GM18505 (cell line): ENCODE data around the gene PTGIR.

Source experiments
- ATAC-seq: cut with Tn5 transposase; IDR thresholded peaks from one replicate; pipeline ENCODE4 v1.9.1; 2021; ENCODE audit not compliant: unreplicated experiment
- POLR2A ChIP-seq: IDR thresholded peaks from 4 replicates; pipeline ENCODE4 v1.6.1; 2011; ENCODE audit warnings: borderline replicate concordance; ENCODE audit not compliant: insufficient read depth, insufficient read length; ENCODE audit errors: extremely low read depth

Gene PTGIR

DNA sequence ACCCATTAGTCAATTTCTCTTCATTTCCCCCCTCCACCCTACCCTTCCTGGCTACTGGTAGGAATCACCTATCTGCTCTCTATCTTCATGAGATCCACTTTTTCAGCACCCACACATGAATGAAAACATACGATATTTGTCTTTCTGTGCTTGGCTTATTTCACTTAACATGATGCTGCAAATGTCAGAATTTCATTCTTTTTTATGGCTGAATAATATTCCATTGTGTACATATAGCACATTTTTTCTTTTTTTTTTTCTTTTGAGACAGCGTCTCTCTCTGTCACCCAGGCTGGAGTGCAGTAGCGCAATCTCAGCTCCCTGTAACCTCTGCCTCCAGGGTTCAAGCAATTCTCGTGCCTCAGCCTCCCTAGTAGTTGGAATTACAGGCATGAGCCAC is 33.6 kb downstream of the PTGIR start:
- no peak for TF ChIP-seq POLR2A
- ATAC-seq: no peak

DNA sequence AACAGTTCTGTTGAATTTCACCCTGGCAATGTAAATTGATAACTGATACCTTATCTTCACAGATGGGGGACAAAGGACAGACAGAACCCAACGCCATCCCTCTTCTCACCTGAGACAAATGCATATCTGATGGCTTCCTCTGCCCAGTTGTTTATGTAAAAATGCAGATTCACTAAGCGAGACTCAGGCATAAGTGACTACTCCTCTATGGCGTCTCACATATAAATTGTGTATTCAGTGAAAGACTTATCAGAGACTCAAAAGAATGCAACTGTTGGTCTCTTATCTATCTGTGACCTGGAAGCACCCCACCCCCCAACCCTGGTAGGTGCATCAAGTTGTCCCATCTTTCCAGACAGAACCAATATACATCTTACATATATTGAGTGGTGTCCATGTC is 37.0 kb downstream of the PTGIR start:
- no peak for ATAC-seq
- no peak for TF ChIP-seq POLR2A

DNA sequence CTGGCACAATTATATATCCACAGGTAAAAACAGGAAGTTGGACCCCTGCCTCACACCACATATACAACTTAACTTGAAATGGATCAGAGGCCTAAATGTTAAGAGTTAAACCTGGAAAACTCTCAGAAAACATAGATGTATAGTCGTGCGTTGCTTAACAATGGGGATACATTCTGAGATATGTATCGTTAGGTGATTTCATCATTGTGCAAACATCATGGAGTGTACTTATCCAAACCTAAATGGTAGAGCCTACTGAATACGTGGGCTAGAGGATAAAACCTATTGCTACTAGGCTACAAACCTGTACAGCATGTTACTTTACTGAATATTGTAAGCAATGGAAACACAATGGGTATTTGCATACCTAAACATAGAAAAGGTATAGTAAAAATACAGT is 38.6 kb downstream of the PTGIR start:
- ATAC-seq: no peak
- TF ChIP-seq POLR2A: no peak

DNA sequence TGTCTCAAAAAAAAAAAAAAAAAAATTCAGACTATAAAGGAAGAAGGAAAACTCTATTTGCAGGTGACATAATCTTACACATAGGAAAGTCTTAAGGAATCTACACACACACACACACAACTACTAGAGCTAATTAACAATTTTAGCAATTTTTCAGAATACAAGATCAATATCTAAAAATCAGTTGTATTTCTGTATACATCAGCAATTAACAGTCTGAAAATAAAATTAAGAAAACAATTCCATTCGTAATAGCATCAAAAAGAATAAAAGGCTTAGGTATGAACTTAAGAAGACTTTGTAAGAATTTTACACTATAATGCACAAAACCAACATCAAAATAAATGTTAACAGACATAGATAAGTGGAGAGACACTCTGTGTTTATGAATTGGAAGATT is 39.4 kb downstream of the PTGIR start:
- TF ChIP-seq POLR2A: no peak
- no peak for ATAC-seq

DNA sequence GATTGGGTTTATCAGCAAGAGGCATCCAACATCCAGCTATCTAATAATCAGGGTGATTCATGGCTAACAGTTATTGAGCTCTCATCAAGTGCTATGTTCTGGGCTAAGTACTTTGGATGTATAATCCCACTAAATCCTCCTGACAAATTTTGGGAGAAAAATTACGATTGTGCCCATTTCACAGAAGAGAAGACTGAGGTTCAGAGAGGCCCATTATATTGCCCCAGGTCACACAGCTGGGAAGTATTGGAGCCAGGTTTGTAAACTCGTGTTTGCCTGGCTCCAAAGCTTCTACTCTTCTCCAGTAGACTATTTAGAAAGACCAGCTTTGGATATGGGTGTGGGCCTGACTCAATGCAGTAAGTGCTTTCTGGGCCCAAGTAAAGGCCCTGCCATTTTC is 44.6 kb downstream of the PTGIR start:
- ATAC-seq: no peak
- TF ChIP-seq POLR2A: no peak

DNA sequence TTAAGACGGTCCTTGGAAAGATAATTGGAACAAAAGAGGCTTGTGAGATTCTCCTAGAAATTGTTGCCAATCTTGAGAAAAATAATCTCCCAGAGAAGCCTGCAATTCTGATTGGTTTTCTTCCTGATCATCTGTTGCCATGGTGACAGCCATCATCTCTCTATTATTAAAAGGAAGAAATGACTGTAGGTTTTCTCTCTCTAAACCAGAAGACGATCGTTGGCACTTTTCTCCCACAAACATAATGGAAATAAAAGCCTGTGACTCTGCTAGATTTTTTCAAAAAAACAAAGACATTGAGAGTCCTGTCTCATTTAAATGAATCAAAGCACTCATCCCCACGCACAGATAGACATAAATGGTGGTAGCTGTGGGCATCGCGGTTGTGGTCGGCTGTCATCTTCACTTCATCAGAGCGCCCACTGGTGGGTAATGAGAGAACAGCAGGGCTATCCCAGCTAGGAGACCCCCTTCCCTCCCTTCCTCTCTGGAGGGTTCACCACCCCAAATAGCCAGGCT is 45.5 kb downstream of the PTGIR start:
- ATAC-seq: no peak
- TF ChIP-seq POLR2A: no peak

DNA sequence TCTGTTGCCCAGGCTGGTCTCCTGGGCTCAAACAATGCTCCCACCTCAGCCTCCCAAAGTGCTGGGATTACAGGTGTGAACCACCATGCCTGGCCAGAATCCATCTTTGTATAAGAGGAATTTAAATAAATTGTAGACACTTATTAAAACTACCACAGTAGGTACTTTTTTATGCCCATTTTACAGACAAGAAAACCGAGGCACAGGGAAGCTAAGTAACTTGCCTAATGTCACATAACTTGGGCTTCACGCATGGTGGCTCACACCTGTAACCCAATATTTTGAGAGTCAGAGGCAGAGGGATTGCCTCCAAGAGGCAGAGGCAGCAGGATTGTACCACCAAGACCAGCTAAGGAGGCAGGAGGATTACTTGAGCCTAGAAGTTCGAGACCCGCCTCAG is 46.4 kb downstream of the PTGIR start:
- TF ChIP-seq POLR2A: no peak
- no peak for ATAC-seq

DNA sequence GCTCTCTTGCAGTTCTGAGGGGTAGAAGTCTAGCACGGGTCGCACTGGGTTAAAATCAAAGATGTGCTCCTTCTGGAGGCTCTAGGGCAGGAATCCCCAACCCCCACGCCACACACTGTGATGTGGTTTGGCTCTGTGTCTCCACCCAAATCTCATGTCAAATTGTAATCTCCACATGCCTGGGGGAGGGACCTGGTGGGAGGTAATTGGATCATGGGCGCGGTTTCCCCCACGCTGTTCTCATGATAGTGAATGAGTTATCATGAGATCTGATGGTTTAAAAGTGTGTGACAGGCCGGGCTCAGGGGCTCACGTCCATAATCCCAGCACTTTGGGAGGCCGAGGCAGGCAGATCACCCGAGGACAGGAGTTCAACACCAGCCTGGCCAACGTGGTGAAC is 50.4 kb downstream of the PTGIR start:
- TF ChIP-seq POLR2A: no peak
- no peak for ATAC-seq

DNA sequence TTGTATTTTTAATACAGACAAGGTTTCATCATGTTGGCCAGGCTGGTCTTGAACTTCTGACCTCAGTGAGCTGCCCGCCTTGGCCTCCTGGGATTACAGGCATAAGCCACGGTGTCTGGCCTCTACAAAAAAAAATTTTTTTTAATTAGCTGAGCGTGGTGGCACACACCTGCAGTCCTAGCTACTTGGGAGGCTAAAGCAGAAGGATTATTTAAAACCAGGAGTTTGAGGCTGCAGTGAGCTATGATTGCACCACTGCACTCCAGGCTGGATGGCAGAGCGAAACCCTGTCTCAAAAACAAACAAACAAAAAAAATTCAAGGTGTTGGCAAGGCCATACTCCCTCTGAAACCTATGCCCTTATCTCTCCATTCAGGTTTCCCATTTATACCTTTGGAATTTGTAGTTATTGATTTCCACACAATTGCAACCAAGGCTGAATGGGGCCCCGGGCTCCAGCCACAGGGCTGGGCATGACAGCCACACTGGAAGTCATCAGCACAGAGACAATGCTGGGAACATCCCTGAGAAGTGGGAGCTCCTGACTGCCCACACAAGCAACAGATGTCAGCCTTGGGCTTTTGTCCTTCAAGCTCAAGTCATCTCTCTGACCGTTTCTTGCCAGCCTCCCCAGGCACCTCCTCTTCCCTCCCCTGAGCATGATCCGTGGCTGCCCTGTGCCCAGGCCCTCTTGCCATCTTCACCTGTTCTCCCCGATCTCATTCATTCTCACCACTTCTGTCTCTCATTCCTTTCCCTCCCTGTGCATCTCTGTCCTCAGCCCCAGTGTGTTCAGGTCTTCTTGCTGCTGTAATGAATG is 51.0 kb downstream of the PTGIR start:
- no peak for ATAC-seq
- TF ChIP-seq POLR2A: no peak

DNA sequence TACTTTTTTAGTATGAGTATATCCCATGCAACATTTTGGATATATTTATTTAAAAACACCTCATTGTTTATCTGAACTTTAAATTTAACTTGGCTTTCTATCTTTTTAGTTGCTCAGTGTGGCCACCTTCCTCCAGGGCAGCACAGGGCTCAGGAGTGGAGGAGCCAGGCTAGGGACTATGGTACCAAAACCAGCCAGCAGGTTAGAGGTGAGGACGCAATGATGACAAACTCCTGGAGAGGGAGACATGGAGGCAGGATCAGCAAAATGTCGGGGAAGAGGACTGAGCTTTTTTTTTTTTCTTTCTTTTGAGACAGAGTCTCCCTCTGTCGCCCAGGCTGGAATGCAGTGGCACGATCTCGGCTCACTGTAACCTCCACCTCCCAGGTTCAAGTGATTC is 53.4 kb downstream of the PTGIR start:
- no peak for ATAC-seq

More for the DNA sequence above, 53.4 kb downstream of the PTGIR start:
- no peak for TF ChIP-seq POLR2A
